ENCODE data around the gene FNBP1. TPM values are rescaled to one million over a fixed set of nuclear protein-coding genes. Genes with fewer than 3 reads are reported as not detected.

The FNBP1 gene
- polyA plus RNA-seq, 2 of the 4 experiments (the other 2 are of a cell fraction) = 10.6 to 15.6 TPM

GRCh38 chr9:129932303-129933151 lies 110.5 kb downstream of the FNBP1 start (continued):
- no peak for TF ChIP-seq REST (IDR thresholded peaks at IDR 0.05)

- ATAC-seq = no peak
- no peak overlapping the region for H3K4me3 ChIP-seq
- no peak for FAIRE-seq
- no peak overlapping the region for H3K27ac ChIP-seq
- H3K4me1 ChIP-seq = no peaks in the 10 kb centered on the region
- no peak for DNase-seq (ENCODE audit: low read depth in 1 of 2, low spot score in 1 of 2)
- 97% methylated on average over 2 of the region's 2 CpGs for WGBS (ENCODE audit: missing lambda C conversion rate)
- no peak overlapping the region for H3K4me2 ChIP-seq
- no peak for TF ChIP-seq CEBPB (IDR thresholded peaks at IDR 0.05)
- H3K9me3 ChIP-seq = no peaks in the 10 kb centered on the region
- CTCF ChIA-PET = interaction anchor here (0.8 kb wide), 1 partner anchor 12 kb away, joined by 3 read pairs; no protein-coding TSS in a partner anchor
- POLR2A ChIA-PET = interaction anchor here (0.6 kb wide), 1 partner anchor 76 kb away, joined by 3 read pairs; no protein-coding TSS in a partner anchor
Measured at GRCh38 chr9:129930743-129931142, 112.2 kb downstream of the FNBP1 start.

DNA sequence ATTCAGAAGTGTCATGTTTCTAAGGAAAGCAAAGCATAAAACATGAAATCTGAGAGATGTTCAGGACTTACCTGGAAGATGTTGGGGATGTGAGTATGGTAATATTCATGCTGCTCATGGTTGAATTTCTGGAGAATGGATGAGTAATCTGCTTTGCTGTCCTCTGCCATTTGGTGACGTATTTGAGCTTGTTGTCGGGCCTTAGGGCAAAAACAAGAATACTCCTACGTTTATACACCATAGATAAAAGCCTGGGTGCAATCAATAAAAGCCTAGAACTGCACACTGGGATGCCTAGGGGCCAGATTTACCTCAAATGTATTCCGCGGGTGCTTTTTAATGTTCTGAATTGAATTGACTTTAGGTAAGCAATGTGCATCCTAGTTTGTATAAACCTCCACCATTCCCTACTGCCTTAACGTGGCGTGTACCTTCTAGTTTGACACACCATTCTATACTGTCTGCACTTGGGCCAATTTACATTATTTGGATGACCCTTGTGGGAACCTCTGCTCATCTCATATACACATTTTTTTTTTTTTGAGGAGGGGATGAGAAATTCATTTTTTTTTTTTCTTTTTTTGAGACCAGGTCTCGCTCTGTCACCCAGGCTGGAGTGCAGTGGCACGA lies 113.4 kb downstream of the FNBP1 start:
- ATAC-seq (no peak), FAIRE-seq (no peak), DNase-seq (ENCODE audit: low read depth in 1 of 2, low spot score in 1 of 2) (no peak)
- POLR2A ChIA-PET = no interaction called here
- CTCF ChIA-PET = interaction anchor here (0.7 to 1.0 kb wide), 2 partner anchors 11 to 943 kb away, joined by 4 read pairs; no protein-coding TSS in a partner anchor
- Histone ChIP-seq H3K4me2 (no peak overlapping the region), H3K27ac (no peak overlapping the region), H3K4me1 (no peaks in the 10 kb centered on the region), H3K9me3 (no peaks in the 10 kb centered on the region), H3K4me3 (no peak overlapping the region)
- 83% methylated on average over 9 of the region's 9 CpGs for WGBS (ENCODE audit: missing lambda C conversion rate)
- TF ChIP-seq RAD21 (conservative IDR thresholded peaks at IDR 0.05 in 1 of 2, IDR thresholded peaks at IDR 0.05 in 1 of 2) = 0 out of 5 replicates have a peak, but pooled peaks of 1 of the 2 experiments have one; percentile 2
- TF ChIP-seq ZFP36 (IDR thresholded peaks at IDR 0.05; ENCODE audit: borderline replicate concordance, partially characterized antibody) = no peak
- no peak for TF ChIP-seq KDM5A (IDR thresholded peaks at IDR 0.05)
- no peak for TF ChIP-seq BHLHE40 (IDR thresholded peaks at IDR 0.05; ENCODE audit: low read depth, low read length)
- TF ChIP-seq CHD2 (IDR thresholded peaks at IDR 0.05; ENCODE audit: low read length, partially characterized antibody) = no peak

DNA sequence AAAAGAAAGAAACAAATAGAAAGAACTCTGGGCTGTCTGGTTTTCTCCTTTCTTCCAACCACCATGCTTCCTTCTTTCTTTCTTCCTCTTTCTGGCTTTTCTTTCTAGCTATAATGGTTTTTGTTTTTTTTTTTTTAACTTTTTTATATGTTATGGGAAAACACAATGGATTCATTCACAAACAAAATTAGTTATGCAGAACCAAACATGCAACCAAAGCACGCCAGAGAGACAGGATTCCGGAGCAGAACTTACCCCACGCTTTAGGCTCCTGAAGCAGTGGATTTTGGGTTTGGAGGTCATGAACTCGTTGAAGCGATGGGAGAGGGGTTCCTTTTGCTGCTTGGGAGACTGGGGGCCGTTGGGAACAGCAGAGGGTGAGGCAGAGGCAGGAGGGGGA lies 119.4 kb downstream of the FNBP1 start:
- H3K4me1 ChIP-seq = no peaks in the 10 kb centered on the region
- H3K4me2 ChIP-seq = no peak overlapping the region
- no peak for DNase-seq (ENCODE audit: low read depth in 1 of 2, low spot score in 1 of 2)
- ChIA-PET CTCF (interaction anchor here (1.0 to 4.2 kb wide), 4 partner anchors 9 to 39 kb away, joined by 3 to 14 read pairs (median 4); no protein-coding TSS in a partner anchor), POLR2A (no interaction called here)
- WGBS (ENCODE audit: missing lambda C conversion rate) = 79% methylated on average over 6 of the region's 6 CpGs
- H3K27ac ChIP-seq = no peak overlapping the region
- H3K4me3 ChIP-seq = no peak overlapping the region
- no peak for ATAC-seq
- TF ChIP-seq KDM5A (IDR thresholded peaks at IDR 0.05) = no peak
- TF ChIP-seq EHF (CRISPR knock-in tag; IDR thresholded peaks at IDR 0.05) = no peak
- TF ChIP-seq CHD4 (IDR thresholded peaks at IDR 0.05; ENCODE audit: borderline replicate concordance) = no peak
- no peak for TF ChIP-seq CEBPB (IDR thresholded peaks at IDR 0.05)
- no peak for TF ChIP-seq HES2 (IDR thresholded peaks at IDR 0.05)
- TF ChIP-seq POLR2A (IDR thresholded peaks at IDR 0.05; ENCODE audit: low read length) = no peak
- TF ChIP-seq, protein P1, sequence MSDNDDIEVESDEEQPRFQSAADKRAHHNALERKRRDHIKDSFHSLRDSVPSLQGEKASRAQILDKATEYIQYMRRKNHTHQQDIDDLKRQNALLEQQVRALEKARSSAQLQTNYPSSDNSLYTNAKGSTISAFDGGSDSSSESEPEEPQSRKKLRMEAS (IDR thresholded peaks at IDR 0.05) = no peak
- no peak for TF ChIP-seq SREBF2 (IDR thresholded peaks at IDR 0.05)
- TF ChIP-seq POLR2AphosphoS2 (conservative IDR thresholded peaks at IDR 0.05; ENCODE audit: low read length) = no peak
- no peak for TF ChIP-seq NR3C1 (IDR thresholded peaks at IDR 0.05)
- TF ChIP-seq ZC3H11A (IDR thresholded peaks at IDR 0.05) = no peak
- no peak for TF ChIP-seq KDM1A (IDR thresholded peaks at IDR 0.05; ENCODE audit: low read depth)
- no peak for TF ChIP-seq HOXB5 (CRISPR knock-in tag; IDR thresholded peaks at IDR 0.05)
- no peak for TF ChIP-seq CBX2 (IDR thresholded peaks at IDR 0.05; ENCODE audit: borderline replicate concordance, low read depth)
- no peak for TF ChIP-seq JUNB (IDR thresholded peaks at IDR 0.05)
- no peak for TF ChIP-seq EHMT2 (IDR thresholded peaks at IDR 0.05; ENCODE audit: low read depth)
- no peak for TF ChIP-seq NPAS2 (CRISPR knock-in tag; IDR thresholded peaks at IDR 0.05; ENCODE audit: borderline replicate concordance)
- TF ChIP-seq, protein P2, sequence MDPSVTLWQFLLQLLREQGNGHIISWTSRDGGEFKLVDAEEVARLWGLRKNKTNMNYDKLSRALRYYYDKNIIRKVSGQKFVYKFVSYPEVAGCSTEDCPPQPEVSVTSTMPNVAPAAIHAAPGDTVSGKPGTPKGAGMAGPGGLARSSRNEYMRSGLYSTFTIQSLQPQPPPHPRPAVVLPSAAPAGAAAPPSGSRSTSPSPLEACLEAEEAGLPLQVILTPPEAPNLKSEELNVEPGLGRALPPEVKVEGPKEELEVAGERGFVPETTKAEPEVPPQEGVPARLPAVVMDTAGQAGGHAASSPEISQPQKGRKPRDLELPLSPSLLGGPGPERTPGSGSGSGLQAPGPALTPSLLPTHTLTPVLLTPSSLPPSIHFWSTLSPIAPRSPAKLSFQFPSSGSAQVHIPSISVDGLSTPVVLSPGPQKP (IDR thresholded peaks at IDR 0.05; ENCODE audit: low read depth, low read length) = no peak
- TF ChIP-seq RNF2 (IDR thresholded peaks at IDR 0.05; ENCODE audit: borderline replicate concordance, low read depth) = no peak
- FAIRE-seq = no peak
- H3K9me3 ChIP-seq = no peaks in the 10 kb centered on the region
